RKO (cell line): Measurements from ENCODE around the gene EIPR1.
"Not testable (repeated sequence)": the region's sequence is repeated elsewhere in the genome, so short reads cannot be mapped to it uniquely, and the experiment has no call there.

ENCODE experiments used
- DNase-seq: peaks from one replicate; pipeline ENCODE4 v3.0.0-alpha.2; 2016; ENCODE audit warnings: low spot score

Gene EIPR1

DNA sequence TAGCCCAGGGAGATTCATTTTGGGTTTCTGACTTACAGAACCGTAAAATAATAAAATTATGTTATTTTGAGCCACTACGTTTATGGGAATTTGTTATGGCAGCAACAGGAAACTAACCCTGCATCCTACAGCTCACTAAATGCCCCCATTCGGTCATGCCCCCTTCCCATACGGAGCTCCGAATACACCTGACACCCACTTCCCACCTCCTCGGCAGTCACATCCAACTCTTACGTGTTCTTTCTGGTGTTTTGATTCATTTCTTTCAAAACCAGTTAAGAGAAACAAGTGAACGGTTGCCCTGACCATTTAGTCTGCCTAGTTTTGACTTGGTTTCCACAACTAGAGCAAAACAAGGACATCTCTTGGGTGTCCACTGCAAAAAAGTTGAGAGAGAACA is 19.7 kb downstream of the EIPR1 start:
- DNase-seq: no peak

DNA sequence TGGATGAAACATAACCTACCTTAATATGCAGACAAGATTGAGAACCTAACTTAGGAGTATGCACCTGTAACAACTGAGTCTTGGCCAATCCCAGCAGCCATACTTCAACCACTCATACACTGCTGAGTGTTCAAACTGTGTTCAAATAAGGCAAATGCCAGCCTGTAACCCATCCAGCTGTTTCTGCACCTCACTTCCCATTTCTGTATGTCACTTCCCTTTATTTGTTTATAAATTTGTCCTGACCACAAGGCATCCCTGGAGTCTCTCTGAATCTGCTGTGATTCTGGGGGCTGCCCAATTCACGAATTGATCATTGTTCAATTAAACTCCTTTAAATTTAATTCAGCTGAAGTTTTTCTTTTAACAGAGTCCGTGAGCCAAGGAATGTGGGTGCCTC is 20.2 kb downstream of the EIPR1 start:
- DNase-seq: not testable (repeated sequence)

DNA sequence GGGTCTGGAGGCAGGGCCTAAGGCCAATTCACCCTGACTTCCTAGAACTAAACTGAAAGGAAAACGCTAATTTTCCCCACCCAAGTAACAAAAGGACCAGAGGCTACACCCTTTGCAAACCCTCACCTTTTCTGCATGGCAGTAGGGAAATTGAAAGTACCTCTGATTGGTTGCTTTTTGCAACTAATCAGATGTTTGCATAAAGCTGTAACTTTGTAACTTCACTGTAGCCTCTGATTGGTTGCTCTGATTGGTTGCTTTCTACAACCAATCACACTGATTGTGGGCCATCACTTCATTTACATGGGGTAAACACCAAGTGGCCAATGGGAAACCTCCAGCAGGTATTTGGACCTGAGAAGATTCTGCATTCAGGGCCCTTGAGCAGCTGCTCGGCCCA is 20.8 kb downstream of the EIPR1 start:
- no peak for DNase-seq

DNA sequence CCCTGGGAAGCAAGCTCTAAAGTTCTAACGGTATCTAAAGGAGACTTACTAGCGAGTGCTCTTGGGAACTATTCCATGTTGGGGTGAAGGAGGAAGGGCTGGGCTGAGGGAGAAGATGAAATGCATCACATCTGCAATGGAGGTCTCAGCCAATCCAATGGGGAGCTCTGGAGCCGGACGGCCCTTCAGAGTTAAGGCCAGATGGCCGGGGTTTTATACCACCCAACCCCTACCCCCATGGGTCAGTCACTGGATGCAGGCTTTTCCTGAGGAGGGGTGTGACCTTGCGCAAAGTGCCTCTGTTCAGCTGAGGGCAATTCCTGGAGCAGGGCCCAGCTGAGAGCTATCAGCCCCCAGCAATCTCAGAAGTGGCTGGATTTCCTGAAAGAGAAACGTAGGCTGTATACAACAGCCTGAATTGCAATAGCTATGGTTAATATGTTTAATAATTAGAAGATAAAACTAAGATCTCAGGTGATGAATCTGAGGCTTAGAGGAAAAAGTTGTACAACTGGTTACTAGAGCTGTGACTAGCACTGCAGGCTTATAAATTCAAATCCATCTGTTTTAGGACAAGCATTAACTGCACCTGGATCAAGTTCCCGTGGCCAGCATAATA is 21.6 kb downstream of the EIPR1 start:
- DNase-seq: no peak

DNA sequence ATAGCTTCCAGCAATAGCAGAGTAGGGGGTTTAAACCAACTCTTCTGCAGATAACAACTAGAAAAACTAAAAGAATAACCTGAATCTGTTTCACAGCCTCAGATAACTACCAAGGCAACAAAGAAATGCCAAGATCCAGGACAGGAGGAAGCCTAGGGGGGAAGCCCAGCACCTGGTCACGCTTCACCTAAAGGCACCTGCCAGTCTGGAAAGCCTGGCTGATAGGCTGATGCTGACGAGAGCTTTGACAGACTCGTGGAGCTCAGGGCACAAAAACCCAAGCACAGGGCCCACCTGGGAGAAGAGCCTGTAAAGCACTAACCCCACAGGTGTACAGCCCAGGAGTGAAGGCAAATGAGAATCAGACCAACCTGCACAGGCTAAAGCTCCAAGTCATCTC is 22.6 kb downstream of the EIPR1 start:
- DNase-seq: no peak

DNA sequence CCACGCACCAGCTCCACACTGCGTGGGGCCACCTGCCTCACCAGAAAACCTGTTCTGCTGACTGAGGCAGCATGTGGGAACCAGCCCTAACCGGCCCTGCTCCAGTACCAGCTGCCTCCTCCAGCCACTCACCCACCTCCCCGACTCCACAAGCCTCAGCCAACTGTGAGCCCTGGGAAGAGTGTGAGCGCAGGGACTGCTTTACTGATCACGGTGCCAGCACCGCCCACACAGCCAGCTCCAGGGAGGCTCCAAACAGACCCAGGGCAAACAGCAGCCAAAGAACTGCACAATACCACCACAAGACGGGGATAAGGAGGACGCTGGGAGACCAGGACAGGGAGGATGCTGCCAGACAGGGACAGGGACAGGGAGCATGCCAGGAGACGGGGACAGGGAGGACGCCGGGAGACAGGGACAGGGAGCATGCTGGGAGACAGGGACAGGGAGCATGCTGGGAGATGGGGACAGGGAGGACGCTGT is 28.4 kb downstream of the EIPR1 start:
- DNase-seq: no peak

DNA sequence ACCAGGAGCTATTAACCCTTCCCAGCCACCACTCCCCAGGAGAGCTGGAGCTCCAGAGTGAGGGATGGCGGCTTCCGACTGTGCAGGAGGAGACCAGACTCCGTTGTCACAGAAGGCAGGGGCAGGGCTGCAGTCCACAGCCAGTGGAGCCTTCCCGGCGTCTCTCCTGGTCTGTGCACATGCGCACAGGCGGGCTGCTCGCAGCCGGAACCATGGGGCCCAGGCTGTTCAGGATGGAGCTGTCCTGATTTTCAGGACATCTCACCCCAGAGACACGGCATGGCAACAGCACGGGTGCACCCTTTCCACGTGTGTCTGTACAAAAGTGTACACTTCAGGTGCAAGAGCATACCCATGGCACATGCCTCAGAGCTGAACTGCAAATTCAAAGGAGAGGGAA is 28.9 kb downstream of the EIPR1 start:
- no peak for DNase-seq

DNA sequence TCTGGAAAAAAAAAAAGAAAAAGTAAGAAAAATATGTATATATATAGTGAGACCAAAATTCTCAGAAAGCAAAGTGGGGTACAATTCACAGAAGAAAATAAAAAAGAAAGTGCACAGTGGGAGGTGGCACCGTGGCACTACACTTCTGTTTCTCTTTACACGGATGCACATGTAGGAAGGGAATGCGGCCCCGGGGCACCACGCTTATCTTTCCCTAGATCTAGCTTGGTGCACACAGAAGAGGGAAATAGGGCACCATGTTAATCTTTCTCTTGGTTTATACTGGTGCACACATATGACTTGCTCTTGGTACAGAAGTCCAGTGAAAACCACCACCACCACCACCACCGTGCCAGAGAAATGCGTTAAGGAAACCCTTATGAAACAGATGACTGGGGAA is 32.0 kb downstream of the EIPR1 start:
- no peak for DNase-seq

DNA sequence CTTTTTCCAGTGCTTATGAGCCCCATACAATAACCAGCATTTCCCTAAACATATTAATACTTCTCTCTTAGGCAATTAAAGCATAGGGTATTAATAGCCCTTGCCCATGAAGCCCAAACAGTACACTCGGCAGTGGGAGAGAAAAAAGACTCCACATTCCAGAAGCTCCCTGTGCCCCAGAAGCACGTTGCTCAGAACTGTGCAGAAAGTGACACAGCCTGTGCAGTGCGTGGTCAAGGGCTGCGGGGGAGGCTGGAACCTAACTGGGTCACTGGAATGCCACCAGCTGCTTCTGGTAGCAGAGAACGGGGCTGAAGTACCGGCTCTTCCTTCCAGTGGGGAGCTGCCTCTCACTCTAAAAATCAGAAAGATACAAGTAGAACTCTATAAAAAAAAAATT is 32.7 kb downstream of the EIPR1 start:
- DNase-seq: no peak

DNA sequence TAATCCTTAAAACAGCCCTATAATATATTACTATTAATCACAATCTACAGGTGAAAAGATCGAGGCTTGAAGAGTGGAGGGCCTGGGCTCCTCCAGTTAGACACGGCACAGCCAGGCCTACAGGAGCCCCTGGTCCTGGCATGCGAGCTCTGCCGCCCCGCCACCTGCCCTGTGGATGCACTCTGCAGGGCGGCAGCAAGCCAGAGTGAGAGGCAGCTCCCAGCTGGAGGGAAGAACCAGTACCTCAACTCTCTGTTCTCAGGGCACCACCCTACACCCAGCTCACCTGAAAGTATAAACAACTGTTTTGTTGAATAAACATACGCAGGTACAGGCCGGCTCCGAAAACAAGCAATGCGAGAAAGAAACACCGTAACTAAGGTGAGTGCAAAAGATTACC is 34.6 kb downstream of the EIPR1 start:
- DNase-seq: no peak

DNA sequence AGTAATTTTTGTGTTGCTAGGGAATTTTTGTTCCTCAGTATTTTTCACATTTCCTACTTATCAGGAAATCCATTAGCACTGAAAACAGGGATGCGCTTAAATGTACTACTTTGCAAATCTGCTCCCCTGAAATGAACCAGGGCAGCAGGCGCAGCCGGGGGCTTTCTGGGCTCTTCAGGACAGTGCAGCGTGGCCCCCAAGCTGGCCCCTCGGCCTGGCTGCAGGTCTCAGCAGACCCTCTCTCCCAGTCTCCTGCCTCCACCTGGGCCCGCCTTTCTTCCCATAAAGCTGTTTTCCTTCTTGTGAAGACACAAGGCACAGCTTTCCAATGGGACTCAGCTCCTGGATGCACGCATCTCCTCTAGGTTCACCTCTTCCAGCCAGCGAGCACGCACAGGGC is 35.3 kb downstream of the EIPR1 start:
- no peak for DNase-seq

DNA sequence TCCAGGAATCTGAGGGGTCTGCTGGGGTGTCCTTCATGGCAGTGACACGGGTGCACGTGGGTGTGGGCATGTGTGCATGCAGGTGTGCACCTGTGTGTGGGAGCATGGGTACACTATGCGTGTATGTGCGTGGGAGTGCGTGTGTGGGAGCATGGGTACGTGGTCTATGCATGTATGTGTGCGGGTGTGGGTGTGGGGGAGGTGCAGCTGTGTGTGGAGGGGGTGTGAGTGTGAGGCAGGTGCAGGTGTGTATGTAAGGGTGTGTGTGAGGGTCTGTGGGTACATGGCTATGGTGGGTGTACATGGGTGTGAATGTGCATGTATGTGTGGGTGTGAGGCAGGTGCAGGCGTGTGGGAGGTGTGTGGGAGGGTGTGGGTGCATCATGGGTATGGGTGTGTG is 36.3 kb downstream of the EIPR1 start:
- DNase-seq: no peak

DNA sequence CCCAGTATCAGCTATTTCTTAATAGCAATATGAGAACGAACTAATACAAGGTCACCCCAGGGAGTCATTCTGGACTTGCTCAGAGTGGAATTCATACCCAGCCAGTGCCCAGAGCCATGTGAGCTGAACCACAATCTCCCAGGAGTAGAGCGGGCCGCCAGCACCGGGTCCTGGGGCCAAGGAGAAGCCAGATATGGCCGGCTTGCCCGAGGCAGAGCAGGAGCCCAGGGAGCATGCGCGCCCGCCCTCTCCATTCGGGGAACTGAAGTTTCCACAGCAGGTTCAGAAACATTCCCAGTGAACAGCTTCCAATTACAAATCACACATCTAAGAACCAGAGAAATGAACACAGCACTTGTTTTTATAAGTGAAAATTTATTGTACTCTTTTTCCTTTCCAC is 37.5 kb downstream of the EIPR1 start:
- DNase-seq: no peak

DNA sequence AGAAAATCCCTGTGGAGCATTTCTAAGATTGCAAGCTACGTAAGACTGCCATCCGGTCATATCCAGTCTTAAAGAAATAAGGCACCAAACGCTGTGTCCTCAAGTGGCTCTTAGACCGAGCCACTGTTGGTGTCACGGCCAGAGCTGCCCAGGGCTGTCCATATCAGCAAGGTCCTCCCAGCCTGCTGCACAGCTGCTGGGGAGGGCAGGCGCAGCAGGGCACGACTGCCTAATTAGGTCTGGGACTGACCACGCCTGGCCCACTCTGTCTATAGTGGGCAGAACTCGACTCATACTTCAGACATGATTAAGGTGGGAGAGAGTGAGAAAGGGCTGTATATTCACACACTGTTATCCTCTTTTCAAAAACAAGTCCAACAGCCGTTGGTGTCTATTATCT is 39.3 kb downstream of the EIPR1 start:
- DNase-seq: no peak

DNA sequence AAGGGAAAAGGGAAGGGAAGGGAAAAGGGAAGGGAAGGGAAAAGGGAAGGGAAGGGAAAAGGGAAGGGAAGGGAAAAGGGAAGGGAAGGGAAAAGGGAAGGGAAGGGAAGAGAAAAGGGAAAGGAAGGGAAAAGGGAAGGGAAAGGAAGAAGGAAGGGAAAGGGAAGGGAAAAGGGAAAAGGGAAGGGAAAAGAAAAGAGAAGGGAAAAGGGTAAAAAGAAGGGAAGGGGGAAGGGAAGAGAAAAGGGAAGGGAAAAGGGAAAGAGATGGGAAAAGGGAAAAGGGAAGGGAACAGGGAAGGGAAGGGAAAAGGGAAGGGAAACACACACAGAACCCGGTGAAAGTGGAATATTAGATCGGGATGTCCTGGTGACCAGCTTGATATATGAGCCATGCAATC is 40.8 kb downstream of the EIPR1 start:
- no peak for DNase-seq

DNA sequence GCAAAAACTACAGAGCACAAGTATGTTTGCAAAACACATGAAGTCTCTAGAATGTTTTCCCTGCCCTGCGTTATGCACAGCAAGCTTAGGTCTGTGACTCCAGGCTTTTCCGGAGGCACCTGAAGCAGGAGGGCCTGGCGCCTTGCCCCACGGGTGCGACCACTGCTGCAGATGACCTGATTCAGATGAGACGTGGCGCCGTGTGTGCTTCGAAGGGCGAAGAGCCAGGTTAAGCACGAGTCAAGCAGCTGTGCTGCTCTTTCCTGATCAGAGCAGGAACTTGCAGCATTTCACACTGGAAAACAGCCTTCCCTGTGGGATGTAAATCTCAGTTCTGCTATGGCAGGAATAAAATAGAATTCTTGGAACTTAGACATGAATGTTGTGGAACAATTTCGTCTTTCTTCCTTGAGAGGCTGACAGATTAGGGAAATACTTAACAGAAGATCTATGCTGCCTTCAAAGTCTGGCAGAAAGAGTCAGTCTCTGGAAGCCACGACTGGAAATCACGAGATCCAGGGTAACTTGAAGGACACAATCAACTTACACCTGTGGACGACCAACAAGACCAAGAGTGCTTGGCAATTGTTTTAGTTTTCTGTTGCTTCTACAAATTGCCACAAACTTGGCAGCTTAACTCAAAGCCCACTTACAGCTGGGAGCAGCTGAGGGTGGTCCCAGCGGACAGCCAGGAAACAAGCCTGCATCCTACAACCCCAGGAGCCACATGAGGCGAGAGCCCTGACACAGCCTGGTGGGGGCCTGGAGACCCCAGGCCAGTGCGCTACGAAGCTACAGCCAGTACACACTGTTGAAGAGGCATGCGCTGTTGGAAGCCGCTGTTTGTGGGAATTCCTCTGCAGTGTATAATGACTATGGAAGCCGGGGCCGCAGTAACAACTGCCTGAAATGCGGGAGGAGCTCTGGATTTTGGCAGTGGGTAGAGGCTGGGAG is 42.9 kb downstream of the EIPR1 start:
- DNase-seq: no peak

DNA sequence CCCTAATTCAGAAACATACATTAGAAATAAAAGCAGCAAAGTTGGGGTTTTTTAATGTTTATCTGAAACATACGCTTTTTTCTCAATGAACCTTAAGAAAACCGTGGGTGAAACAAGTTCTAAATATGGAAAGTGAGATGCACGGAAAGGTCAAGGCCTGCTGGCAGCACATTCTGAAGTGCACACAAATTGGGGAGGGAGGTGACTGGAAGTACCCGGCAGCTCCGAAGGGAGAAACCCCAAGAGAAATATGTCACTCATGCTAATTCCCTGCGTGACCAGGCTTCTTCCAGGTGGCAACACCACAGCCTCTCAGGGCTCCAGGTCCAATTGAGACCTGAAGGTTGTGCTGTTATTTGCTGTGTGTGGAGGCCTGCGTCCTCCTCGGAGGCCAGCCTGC is 45.5 kb downstream of the EIPR1 start:
- no peak for DNase-seq

DNA sequence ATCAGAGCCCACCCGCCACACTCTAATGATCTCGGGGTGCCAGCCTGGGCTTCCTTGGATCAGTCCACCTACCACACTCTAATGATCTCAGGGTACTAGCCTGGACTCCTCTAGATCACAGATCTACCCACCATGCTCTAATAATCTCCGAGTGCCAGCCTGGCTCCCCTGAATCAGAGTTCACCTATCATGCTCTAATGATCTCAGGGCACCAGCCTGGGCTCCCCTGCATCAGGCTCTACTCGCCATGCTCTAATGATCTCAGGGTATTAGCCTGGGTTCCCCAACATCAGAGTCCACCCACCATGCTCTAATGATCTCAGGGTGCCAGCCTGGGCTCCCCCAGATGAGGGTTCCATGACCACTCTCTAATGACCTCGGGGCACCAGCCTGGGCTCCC is 48.1 kb downstream of the EIPR1 start:
- no peak for DNase-seq

DNA sequence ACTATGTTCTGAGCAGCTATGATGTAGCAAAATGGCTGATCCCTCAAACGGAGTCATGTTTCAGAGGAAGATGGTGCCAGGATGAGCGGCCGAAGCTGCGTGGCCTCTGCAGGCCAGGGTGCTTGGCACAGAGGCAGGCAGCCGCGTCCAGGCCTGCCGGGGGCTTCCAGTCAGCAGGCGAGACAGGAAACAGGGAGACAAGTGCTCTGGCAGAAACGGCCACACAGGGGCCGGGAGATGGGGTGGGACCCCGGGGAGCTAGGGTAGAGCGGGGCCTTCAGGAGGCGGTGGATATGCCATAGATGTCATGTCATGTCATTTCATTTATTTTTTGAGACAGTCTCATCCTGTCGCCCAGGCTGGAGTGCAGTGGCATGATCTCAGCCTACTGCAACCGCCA is 50.7 kb downstream of the EIPR1 start:
- DNase-seq: no peak

DNA sequence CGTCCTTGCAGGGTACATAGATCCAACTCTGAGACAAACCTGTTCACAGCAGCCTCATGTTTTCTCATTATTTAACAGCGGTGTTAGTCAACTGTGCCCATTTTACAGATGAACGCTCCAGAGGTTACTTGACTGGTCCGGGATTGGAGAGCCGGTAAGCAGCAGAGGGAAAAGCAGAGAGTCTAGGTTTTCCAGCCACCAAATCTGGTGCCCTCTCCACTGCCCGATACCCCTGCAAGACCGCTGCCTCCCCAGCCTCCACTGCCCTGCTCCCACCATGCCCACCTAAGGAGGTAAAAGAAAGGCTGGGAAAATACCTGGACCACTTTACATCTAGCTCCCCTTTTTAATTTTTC is 51.5 kb downstream of the EIPR1 start:
- DNase-seq: no peak

DNA sequence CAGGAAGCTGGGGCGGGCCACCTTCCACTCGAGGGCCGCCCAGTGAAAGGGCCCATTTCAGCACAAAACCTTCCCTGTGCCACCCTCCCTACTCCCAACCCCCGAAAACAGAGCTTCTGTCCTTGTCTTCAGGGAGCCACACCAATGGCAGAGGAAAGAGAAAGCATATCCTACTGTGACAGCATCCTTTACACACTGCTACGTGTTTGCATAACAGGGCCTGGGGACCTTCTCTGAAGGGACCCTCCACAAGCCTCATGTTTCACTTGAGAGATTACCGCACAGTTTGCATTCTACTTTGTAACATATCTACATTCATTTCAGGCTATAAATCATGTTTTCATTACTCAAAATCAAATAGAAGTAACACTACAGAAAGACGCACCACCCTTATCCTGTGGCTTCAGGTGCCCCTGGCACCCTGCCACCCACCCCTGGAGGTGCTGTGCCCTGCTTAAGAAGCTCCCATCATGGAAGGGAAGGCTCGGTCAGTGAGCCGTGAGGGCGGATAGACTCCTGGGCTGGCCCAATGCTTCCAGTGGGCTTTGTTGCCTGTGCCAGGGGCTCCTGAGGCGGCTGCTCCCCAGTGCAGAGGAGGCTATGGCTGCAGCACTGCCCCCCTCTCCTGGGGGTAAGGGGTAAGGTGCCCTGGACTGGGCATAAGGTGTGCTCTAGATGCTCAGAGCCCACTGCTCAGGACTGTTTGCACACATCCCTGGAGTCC is 52.0 kb downstream of the EIPR1 start:
- DNase-seq: no peak

DNA sequence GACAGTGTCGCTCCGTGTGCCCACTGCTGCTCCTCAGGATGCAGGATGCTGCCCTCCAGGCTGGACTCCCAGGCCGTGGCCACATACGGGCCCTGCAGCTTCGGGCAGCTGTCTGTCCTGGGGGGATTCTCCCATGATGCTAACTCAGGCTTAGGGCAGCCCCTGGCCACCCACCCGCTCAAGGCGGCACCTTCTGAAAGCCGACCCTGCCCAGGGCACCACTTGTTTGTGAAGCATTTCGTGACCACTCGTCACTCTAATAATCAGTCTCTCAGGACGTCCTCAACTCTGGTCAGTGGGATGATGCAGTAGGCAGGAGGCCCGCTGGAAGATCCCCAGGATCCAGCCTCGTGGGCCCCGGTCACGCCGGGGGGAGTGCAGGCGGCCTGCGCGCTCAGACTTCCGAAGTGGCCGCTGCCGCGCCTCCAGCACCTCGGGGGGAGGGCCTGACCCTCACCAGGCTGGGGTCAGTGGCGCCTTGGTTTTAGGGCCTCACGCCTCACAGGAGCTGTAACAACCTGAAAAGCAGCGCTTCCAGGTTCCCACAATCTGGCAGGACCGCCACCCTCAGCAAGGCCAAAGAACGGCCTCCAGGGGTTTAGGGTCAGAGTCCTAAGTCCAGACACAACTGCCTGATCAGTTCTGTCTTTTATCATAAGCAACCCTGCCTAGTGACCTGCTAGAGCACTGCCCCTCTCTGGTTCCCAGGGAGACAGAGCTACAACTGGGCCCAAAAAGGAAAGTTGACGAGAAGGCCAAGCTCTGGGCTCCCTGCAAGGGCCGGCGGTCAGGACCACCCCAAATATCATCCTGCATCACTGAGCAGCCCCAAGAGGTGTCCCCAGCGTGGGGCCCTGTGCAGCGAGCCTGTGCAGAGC is 53.0 kb downstream of the EIPR1 start:
- DNase-seq: no peak
